HG02970 (cell line): Measurements from ENCODE around the gene TEX26.

Source experiments
- ATAC-seq: cut with Tn5 transposase; IDR thresholded peaks from one replicate; pipeline ENCODE4 v1.9.1; 2021; ENCODE audit warnings: mild to moderate bottlenecking, moderate library complexity, moderate number of reproducible peaks; ENCODE audit not compliant: unreplicated experiment, low FRiP score

TEX26 gene

DNA sequence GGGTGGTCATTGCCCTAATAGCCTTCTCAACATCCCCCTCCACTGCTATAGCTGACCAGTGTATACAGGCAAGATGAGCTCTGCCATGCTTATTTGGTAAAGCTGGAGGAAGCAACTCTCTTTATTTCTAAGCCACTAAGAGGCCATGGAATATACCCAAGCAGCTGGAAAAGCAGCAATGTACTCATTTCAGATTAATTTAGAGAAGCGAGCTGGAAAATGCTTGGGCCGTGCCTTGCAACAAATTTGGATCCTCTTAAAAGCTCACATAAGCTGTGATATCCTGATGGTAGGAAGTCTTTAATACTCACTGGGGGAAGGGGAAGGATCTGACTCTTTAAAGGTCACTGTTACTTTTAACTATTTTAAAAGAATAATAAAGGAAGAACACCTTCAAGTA is 77.8 kb downstream of the TEX26 start:
- no peak for ATAC-seq

DNA sequence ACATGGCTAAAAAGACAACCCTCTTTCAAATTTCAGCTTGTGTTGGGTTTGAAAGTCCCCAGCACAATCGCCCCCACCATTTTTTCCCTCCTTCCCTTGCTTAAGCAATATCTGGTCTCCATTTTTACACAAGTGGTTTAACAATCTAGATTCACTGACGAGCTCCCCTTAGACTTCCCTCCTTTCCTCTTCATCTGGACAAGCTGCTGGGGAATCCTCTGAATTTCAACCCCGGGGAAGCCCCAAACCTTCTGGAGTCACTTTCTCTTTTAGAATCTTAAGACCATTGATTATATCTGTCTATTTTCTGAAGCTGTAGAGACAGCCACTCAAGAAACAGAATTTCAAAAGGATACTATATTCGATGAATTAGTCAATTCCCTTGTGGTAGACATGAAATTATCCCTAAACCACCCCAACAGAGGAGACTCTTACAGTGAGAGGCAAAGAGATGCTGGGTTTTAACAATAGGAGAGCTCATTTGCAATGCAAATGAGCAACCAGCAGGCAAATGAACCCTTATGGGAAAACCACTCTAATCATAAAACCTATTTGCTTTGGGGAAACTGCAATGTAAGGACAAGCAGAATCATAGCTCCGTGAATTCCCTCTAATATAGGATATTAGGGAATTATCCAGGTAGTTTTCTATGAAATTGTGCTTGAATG is 78.9 kb downstream of the TEX26 start:
- ATAC-seq, result no peak

DNA sequence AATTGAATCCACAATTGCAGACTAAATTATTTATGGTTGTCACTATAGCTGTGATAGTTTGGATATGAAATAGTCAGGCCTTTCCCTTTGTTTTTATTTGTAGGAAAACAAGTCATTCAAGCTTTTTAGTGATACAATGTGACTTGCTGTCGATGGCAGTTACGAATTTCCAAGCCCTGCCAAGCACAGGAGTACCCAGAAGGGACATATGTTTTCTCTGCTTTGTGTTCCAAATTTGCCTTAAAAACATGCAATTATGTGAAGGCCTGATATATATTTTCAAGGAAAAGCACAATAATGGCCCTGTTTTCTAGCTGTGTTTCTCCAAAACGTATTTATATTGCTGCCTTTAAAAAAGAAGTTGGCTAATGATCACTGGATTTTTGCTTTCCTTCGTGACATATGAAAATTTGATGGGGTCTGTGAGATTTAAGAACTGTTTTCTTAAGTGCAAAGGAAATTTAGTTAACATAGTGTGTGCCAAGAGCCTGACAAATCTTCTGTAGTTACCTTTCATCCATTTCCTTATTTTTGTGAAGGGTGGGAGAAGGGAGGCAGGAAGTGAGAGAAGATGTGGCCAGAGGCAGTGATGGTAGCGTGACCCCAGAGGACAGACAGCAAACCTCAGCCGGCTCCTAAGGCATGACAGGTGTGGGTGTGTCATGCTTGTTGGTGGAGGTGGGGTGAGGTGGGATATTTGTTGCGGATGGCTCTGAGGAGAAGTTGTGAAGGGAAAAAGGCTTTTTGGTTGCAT is 79.6 kb downstream of the TEX26 start:
- ATAC-seq, result no peak

DNA sequence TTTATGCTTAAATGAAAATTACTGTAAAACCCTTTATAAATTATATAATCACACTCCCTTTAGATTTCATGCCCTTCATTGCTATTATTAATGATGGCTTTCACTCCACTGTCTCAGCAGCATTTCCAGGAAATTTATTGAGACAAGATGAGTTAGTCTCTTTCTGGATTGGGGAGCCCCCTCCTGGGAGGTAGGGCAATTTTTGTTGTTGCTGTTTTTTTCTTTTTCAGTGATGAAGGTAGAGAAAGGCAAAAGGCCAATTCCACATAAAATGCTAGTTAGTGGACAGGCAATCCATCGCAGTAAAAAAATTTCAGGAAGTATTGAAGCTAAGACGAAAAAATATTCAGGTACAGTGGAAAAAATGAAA is 80.2 kb downstream of the TEX26 start:
- ATAC-seq, result no peak

DNA sequence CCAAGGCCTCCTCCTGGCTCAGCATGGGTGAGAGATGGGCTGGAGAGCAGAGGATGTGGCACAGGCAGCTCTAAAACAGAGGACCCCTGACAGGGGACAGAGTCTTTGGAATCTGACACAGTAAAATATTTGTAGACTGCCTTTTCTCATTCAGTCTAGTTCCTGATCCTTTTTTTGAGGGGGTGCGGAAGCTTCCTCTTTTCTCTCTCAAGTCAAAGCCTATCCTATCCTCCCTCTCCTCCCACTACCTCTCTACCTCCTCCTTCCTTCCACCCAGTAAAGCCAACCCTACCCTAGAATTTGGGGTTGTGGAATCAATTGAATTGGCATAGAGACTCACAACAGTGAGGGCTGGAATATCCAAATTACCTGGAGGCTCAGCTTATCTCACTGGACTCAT is 82.0 kb downstream of the TEX26 start:
- no peak for ATAC-seq

DNA sequence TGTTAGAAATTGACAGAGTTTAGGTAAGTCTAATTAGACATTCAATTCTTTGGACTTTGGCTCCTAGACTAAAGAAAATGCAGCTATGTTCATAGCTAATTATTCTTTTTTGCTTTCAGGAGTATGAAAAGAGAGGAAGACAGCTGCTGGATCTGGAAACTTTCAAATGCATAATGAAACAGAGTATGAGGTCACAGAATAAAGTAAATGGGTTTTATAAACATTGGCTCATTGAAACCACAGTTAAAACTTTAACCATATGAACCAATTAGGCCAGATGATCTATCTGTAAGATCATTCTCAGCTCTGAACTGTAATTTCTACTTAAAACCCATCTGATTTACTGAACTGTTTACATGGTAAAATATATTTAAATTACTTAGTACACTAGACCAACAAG is 82.7 kb downstream of the TEX26 start:
- ATAC-seq, result no peak

DNA sequence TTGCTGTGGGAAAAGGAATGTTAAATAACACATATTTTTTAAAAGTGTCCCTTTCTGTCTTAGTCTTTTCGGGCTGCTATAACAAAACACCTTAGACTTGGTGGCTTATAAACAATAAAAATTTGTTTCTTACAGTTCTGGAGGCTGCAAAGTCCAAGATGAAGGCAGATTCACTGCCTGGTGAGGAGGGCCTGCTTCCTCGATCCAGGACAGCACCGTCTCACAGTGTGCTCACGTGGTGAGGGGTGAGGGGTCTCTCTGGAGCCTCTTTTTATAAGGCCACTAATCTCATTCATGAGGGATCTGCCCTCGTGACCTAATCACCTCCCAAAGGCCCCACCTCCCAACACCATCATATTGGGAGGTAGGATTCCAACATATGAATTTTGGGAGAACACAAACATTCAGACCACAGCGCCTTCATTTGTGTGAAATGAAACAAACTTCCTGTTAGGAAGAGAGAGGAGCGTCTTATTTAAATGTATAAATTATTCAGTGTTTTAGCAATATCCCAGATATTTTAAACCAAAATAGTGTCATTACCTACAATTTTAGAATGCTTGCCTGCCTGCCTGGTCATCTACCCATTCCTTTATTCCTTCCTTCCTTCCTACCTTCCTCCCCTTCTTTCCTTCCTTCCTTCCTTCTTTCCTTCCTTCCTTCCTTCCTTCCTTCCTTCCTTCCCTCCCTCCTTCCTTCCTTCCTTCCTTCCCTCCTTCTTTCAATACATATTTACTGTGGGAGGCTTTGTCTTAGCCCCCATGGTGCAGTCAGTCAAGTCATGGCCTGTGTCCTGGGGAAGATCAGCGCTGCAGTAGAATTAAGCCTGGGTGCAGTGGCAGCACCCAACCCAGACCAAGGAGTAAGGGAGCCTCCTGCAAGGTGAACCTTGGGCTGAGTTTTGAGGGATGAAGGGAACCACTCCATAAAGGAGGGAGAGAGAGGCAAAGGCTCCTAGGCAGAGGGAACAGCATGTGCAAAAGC is 84.2 kb downstream of the TEX26 start:
- no peak for ATAC-seq

DNA sequence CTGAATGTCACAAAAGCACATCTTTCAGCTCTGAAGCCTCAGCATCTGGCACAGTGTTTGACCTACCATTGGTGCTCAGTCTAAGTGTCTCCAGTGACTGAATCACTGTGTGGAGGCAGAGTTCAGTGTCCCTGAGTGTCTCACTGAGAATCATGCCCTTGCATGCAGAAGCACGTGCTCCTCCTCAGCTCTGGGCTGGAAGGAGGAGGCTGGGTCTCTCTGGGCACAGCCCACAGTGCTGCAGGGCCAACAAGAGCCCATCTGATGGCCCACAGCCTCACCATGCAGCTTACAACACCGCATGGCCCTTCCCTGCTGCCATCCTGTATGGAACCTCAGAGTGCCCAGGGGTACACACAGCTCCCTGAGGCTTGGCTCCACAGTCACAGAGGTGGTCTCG is 86.1 kb downstream of the TEX26 start:
- no peak for ATAC-seq

DNA sequence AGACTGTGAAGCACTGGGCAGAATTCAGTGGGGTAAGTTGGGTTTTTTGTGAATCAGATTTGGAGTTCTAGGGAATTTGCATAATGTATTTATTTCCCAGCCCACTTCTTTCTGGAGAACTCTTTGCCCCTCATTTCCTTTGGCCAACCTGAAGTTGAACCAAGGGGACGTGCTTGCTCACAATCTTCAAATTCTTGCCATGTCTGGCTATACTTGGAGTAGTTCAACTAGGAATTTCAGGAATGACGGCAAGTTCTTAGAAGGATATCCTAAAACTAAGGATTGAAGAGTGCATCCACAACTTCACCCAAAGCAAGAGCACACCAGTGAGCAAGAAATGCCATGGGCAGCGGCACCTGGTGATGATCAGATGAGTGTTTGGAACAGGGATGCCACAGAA is 88.5 kb downstream of the TEX26 start:
- no peak for ATAC-seq

DNA sequence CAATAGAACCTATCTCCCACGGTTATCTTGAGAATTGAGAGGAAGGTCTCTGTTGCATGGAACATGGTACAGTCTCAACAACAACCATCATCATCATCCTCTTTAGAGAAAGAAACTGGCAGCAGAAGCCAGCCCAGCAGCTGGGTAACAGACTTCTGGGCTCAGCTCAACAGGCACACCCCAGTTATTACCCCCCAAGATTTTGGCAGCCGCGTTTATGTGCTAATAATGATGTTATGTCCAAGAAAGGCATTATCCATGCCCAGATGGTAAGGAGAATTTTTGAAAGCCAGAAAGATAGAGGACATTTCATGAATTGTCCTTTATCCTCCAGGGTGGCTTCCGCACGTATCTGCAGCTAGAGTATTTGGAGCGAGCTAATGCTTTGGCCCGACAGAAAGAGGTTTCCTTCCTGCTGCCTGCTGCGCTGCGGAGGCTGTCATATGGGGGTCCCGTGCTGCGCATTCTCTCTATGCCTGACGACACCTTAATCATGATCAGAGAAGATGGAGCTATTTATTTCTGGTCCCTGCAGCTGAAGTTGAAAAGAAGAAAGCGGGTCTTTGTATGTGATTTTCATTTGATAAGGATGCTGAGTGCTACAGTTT is 89.9 kb downstream of the TEX26 start:
- ATAC-seq, result no peak

DNA sequence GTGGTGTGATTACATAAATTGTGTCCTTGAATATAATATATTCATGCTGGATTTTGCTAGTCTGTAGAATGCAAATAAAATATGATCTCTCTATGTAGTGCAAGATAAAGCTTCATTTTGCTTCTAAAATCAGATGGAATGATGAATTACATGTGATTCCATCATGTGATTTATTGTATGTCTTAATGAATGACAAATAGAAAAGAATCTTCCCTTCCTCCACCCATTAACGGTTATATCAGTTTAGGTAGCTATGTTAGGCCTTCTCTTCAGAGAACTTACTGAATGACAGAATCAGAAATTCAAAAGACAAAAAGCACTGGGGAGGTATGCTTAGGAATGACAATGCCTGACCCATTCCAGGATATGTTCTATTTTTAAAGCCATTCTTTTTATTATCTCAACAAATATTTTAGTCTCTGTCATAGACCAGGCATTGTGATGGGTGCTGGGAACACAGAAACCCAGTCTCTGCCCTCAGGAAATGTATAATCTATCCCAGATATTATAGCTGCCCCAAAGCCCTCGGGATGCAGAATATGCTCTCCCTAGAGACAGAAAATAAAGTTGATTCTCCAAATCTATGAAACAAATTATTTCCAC is 90.6 kb downstream of the TEX26 start:
- ATAC-seq, result no peak
